Measurements from ENCODE around the gene PRPF18. TPM values are rescaled to one million over a fixed set of nuclear protein-coding genes. Genes with fewer than 3 reads are reported as not detected.

The PRPF18 gene
- total RNA-seq, 1 experiment from 2014 or later: 10.2 TPM

- no peak for DNase-seq
- ChIA-PET CTCF (no interaction called here), POLR2A (ENCODE audit: unreplicated experiment) (no interaction called here)
- no peaks in the 10 kb centered on the region for H3K9me3 ChIP-seq (ENCODE audit: low read length)
- no peak overlapping the region for H3K4me3 ChIP-seq (ENCODE audit: low read length)
- no peak overlapping the region for H2AFZ ChIP-seq (ENCODE audit: low read length)
- no peaks in the 10 kb centered on the region for H4K20me1 ChIP-seq (ENCODE audit: low read length)
- H3K4me2 ChIP-seq (ENCODE audit: low read length): no peak overlapping the region
- no peak overlapping the region for H3K9ac ChIP-seq (ENCODE audit: low read length)
- H3K9me2 ChIP-seq (replicated peaks; ENCODE audit: low read length): no peaks in the 10 kb centered on the region
- no peak for TF ChIP-seq EZH2phosphoT487 (IDR thresholded peaks at IDR 0.05; ENCODE audit: borderline replicate concordance, low read length)
- no peak for TF ChIP-seq EZH2 (IDR thresholded peaks at IDR 0.05; ENCODE audit: low read length, unreplicated experiment)
- no peak for TF ChIP-seq CTCF (conservative IDR thresholded peaks at IDR 0.05; ENCODE audit: low read depth, low read length)
- no peak overlapping the region for H3K27ac ChIP-seq (ENCODE audit: low read length)
- no peak for ATAC-seq
- H3F3A ChIP-seq (ENCODE audit: low read length, unreplicated experiment): no peaks in the 10 kb centered on the region
- H3K27me3 ChIP-seq (ENCODE audit: low read length): no peaks in the 10 kb centered on the region
- H3K36me3 ChIP-seq (ENCODE audit: low read depth, low read length): no peaks in the 10 kb centered on the region
- BruUV-seq (replicated peaks): no TSS peak
- H3K4me1 ChIP-seq (ENCODE audit: insufficient read depth, low read length): no peaks in the 10 kb centered on the region
- no peaks in the 10 kb centered on the region for H3K79me2 ChIP-seq (ENCODE audit: low read length)
- intact Hi-C loops (cut with micrococcal nuclease): no loop called here
Measured at GRCh38 chr10:13630231-13630630, 43.5 kb downstream of the PRPF18 start.

- no peaks in the 10 kb centered on the region for H3K36me3 ChIP-seq (ENCODE audit: low read depth, low read length)
- no peaks in the 10 kb centered on the region for H3K9me3 ChIP-seq (ENCODE audit: low read length)
- intact Hi-C loops (cut with micrococcal nuclease): no loop called here
- H3F3A ChIP-seq (ENCODE audit: low read length, unreplicated experiment): no peaks in the 10 kb centered on the region
- no peak overlapping the region for H3K4me2 ChIP-seq (ENCODE audit: low read length)
- H3K9ac ChIP-seq (ENCODE audit: low read length): no peak overlapping the region
- H3K27ac ChIP-seq (ENCODE audit: low read length): no peak overlapping the region
- H3K4me3 ChIP-seq (ENCODE audit: low read length): no peak overlapping the region
- no peaks in the 10 kb centered on the region for H3K9me2 ChIP-seq (replicated peaks; ENCODE audit: low read length)
- POLR2A ChIA-PET (ENCODE audit: unreplicated experiment): no interaction called here
- ATAC-seq (no peak), DNase-seq (no peak)
- H3K27me3 ChIP-seq (ENCODE audit: low read length): no peaks in the 10 kb centered on the region
- H3K79me2 ChIP-seq (ENCODE audit: low read length): no peaks in the 10 kb centered on the region
- no peaks in the 10 kb centered on the region; the same call in 1 of the 2 replicates for H3K4me1 ChIP-seq (ENCODE audit: insufficient read depth, low read length)
- no peaks in the 10 kb centered on the region for H4K20me1 ChIP-seq (ENCODE audit: low read length)
- no peak overlapping the region for H2AFZ ChIP-seq (ENCODE audit: low read length)
- CTCF ChIA-PET: no interaction called here
- BruUV-seq (replicated peaks): no TSS peak
- no peak for TF ChIP-seq EZH2phosphoT487 (IDR thresholded peaks at IDR 0.05; ENCODE audit: borderline replicate concordance, low read length)
Measured at GRCh38 chr10:13631594-13631993, 44.8 kb downstream of the PRPF18 start.

- POLR2A ChIA-PET (ENCODE audit: unreplicated experiment): no interaction called here
- BruUV-seq (replicated peaks): no TSS peak
- TF ChIP-seq CTCF (conservative IDR thresholded peaks at IDR 0.05; ENCODE audit: low read depth, low read length) (no peak), EZH2phosphoT487 (IDR thresholded peaks at IDR 0.05; ENCODE audit: borderline replicate concordance, low read length) (no peak), EZH2 (IDR thresholded peaks at IDR 0.05; ENCODE audit: low read length, unreplicated experiment) (no peak)
- H4K20me1 ChIP-seq (ENCODE audit: low read length): no peaks in the 10 kb centered on the region
- no peaks in the 10 kb centered on the region for H3K9me2 ChIP-seq (replicated peaks; ENCODE audit: low read length)
- no peak overlapping the region for H3K4me2 ChIP-seq (ENCODE audit: low read length)
- H3K4me1 ChIP-seq (ENCODE audit: insufficient read depth, low read length): peaks cover 8% of the 10 kb centered on the region
- no peak for DNase-seq
- H3K4me3 ChIP-seq (ENCODE audit: low read length): no peak overlapping the region
- CTCF ChIA-PET: no interaction called here
- H3K27me3 ChIP-seq (ENCODE audit: low read length): no peaks in the 10 kb centered on the region
- H3K36me3 ChIP-seq (ENCODE audit: low read depth, low read length): no peaks in the 10 kb centered on the region
- no peak overlapping the region for H3K27ac ChIP-seq (ENCODE audit: low read length)
- H3F3A ChIP-seq (ENCODE audit: low read length, unreplicated experiment): no peaks in the 10 kb centered on the region
- no peak for ATAC-seq
- no peaks in the 10 kb centered on the region for H3K79me2 ChIP-seq (ENCODE audit: low read length)
- H3K9ac ChIP-seq (ENCODE audit: low read length): no peak overlapping the region
- intact Hi-C loops (cut with micrococcal nuclease): no loop called here
- H2AFZ ChIP-seq (ENCODE audit: low read length): no peak overlapping the region
- H3K9me3 ChIP-seq (ENCODE audit: low read length): no peaks in the 10 kb centered on the region
Measured at GRCh38 chr10:13632440-13632839, 45.7 kb downstream of the PRPF18 start.

All from PC-3 (cell line).